Liver (tissue), 3 donors: ENCODE measurements around the gene STX5.

Experiments
- CTCF ChIP-seq: fragments of 150-350 bp; IDR thresholded peaks from 2 replicates; pipeline ENCODE4 v1.5.1; 2017; ENCODE audit warnings: improper control_type of control experiment, low read depth, low read length; ENCODE audit not compliant: missing input control
- GABPA ChIP-seq, 2 donors: IDR thresholded peaks in 1 of 2; conservative IDR thresholded peaks in 1 of 2; 2 replicates each; pipeline ENCODE4 v1.6.1; 2016; ENCODE audit warnings: antibody characterized with exemption in 2 of 2, mild to moderate bottlenecking in 1 of 2, moderate library complexity in 1 of 2
- RAD21 ChIP-seq, 2 donors: IDR thresholded peaks; 2 replicates each; pipeline ENCODE4 v1.6.1; 2016; ENCODE audit warnings: antibody characterized with exemption in 2 of 2, mild to moderate bottlenecking in 2 of 2
- SP1 ChIP-seq: IDR thresholded peaks from 2 replicates; pipeline ENCODE4 v1.6.1; 2018; ENCODE audit warnings: antibody characterized with exemption, mild to moderate bottlenecking
- TAF1 ChIP-seq: conservative IDR thresholded peaks from 2 replicates; pipeline ENCODE4 v1.6.1; 2016; ENCODE audit warnings: antibody characterized with exemption, mild to moderate bottlenecking
- YY1 ChIP-seq: IDR thresholded peaks from 2 replicates; pipeline ENCODE4 v1.6.1; 2016; ENCODE audit warnings: antibody characterized with exemption, mild to moderate bottlenecking
- donor health status: healthy.
- donor health status: healthy.

GRCh38 chr11:62865635-62866034 is 33.8 kb upstream of the STX5 start:
- TF ChIP-seq SP1 (no peak), CTCF (no peak), GABPA (IDR thresholded peaks at IDR 0.05 in 1 of 2, conservative IDR thresholded peaks at IDR 0.05 in 1 of 2) (no peak), YY1 (no peak), TAF1 (no peak), RAD21 (IDR thresholded peaks at IDR 0.05) (no peak)
